Fibroblast of villous mesenchyme (primary cell): Measurements from ENCODE around the gene CNTNAP1. TPM values are rescaled to one million over a fixed set of nuclear protein-coding genes. Genes with fewer than 3 reads are reported as not detected.
"Not testable (repeated sequence)": the region's sequence is repeated elsewhere in the genome, so short reads cannot be mapped to it uniquely, and the experiment has no call there.

ENCODE experiments used
- DNase-seq: peaks from one replicate; pipeline ENCODE4 v3.0.0-alpha.2; 2010; ENCODE audit warnings: low read depth
- H3K4me3 ChIP-seq: 2 replicates; pipeline ENCODE4 v1.5.1; 2011; ENCODE audit warnings: low read depth, mild to moderate bottlenecking, low read length
- total RNA-seq: library from RNA; depleted of rRNA; stranded (reverse); fragments of >200 nt; gene quantifications from 2 replicates; pipeline ENCODE4 v1.2.3, GENCODE V29; 2012
- TF ChIP-seq, protein P1 (sequence below): IDR thresholded peaks from 2 replicates; pipeline ENCODE4 v1.5.1; 2012; ENCODE audit warnings: low read depth, mild to moderate bottlenecking, low read length; ENCODE audit not compliant: insufficient read depth

The CNTNAP1 gene
- total RNA-seq, 1 donor, result 60.5 TPM

DNA sequence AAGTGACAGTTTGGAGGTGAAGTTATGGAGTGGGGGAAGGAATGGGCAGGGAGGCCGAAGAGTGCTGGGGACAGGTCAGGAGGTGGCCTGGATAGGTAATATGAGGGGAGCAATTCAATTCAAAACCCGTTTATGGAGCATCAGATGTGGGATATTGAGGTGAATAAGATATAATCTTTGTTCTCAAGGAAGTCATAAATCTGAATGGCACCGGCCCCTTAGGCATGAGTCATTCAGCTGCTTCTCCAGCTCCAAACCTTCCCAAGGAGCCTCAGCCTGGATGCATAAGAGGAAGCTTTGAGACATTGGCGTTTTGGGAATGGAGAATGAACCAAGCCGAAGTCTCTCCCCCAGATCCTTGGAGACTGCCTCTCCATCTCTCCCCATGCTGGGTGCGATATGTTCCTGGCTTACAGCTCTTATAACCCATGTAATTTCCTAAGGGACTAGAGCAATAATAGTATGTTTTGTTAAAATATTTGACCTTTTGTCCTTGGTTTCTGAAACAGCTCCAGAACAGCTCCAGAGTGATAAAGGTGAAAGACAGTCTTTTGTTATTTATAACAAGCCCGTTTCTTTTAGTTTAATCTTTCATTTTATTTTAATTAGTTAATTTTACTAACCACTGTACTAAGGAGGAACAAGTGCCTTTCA is 21.5 kb upstream of the CNTNAP1 start:
- H3K4me3 ChIP-seq, result no peak overlapping the region
- TF ChIP-seq, protein P1, sequence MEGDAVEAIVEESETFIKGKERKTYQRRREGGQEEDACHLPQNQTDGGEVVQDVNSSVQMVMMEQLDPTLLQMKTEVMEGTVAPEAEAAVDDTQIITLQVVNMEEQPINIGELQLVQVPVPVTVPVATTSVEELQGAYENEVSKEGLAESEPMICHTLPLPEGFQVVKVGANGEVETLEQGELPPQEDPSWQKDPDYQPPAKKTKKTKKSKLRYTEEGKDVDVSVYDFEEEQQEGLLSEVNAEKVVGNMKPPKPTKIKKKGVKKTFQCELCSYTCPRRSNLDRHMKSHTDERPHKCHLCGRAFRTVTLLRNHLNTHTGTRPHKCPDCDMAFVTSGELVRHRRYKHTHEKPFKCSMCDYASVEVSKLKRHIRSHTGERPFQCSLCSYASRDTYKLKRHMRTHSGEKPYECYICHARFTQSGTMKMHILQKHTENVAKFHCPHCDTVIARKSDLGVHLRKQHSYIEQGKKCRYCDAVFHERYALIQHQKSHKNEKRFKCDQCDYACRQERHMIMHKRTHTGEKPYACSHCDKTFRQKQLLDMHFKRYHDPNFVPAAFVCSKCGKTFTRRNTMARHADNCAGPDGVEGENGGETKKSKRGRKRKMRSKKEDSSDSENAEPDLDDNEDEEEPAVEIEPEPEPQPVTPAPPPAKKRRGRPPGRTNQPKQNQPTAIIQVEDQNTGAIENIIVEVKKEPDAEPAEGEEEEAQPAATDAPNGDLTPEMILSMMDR, result no peak
- peak; percentile 88 for DNase-seq

GRCh38 chr17:42665581-42666001 is 16.7 kb upstream of the CNTNAP1 start:
- no peak overlapping the region for H3K4me3 ChIP-seq
- TF ChIP-seq, protein P1, result no peak
- no peak for DNase-seq

DNA sequence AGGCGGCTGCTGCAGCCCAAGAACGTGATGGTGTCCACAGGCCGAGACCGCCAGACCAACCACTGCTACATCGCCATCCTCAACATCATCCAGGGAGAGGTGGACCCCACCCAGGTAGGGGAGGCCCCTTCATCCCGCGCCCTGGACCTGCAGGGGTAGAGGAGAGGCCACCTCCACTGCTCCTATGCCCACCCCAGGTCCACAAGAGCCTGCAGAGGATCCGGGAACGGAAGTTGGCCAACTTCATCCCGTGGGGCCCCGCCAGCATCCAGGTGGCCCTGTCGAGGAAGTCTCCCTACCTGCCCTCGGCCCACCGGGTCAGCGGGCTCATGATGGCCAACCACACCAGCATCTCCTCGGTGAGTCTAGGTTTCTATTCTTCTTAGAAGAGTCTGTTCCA is 16.2 kb upstream of the CNTNAP1 start:
- not testable (repeated sequence) for DNase-seq, H3K4me3 ChIP-seq

DNA sequence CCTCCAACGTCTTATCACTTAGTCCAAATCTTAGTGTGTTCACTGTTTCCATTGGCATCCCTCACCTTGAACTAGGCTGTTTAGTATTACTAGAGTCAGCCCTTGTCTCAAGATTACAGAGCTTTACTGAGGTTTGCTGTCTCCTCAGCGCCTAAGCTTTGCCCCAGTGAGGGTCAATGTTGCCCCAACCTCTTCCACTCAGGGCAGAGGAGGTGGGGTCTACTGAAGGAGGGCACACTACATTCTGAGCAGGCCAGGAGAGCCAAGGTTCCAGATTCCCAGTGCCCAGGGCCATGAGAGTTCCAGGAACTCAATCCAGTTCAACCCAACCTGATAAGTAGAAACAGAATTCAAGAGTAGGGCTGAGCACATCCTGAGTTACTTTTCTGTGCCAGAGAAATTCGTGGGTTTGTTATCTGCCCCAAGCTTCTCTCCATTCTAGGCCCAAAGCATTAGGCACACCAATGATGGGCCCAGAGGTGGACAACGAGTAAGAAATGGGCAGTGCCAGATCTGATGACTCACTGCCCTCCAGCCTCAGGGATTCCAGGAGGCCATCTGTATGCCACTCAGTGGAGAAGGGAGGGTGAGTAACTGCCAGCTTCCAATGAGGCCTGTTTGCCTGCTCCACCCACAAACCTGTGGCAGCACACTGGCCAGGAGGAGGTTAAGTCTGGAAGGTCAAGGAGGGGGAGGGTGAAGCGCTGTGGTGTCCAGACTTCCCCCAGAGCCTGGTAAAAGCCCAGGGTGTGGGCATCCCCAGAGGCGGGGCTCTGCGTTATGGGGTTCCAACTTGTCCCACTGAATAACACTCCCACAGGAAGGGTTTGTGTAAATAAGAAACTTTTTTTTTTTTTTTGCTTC is 15.0 kb upstream of the CNTNAP1 start:
- DNase-seq, result peak; percentile 82
- TF ChIP-seq, protein P1, result no peak
- no peak overlapping the region for H3K4me3 ChIP-seq

DNA sequence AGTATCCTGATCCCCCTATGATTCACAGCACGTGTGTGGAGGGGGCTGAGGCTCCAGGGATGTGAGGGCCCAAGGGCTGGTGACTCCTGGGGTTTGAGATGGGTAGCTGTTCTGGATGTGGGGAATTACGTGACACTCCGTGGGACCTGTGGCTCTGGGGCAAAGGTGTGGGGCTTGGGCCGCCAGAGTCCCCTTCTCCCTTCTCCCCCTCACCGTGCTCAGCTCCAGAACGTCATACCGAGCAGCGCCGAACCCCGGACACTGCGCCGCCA is 12.7 kb upstream of the CNTNAP1 start:
- DNase-seq, result no peak
- no peak overlapping the region for H3K4me3 ChIP-seq
- TF ChIP-seq, protein P1, result no peak

DNA sequence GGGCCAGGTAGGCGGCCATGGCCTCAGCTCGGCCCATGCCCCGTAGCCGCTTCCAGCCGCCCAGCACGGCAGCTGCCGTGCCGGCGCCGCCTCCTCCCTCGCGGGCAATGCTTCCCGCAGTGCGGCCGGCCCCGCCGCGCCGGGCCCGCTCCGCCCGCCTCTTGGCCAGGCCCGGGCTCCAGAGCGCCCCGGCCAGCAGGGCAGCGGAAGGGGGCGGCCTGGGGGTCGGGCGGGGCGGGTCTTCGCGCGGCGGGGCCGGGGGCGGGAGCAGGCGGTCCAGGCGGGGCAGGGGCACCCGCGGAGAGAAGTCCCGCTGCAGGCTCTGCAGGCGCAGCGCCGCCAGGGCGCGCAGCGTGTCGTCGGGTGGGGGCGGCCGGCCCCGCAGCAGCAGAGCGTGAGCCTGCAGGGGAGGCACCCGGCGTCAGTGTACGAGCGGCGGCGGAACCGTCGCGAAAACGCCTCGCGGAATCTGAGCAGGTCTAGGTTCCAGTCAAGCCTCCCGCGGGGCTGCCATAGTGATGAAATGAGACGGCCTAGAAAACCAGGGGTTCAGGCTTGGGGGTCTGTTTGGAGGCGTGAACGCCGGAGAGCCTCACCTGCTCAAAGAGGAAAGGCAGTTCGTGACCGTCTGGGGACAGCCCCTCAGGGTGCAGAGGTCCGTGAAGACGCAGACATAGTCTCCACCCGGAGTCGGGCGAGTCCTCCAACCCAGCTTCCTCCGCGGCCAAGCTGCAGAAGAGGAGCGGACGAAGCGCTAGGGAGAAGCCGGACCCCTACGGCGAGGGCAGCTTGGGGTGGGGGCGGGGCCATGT is 12.1 kb upstream of the CNTNAP1 start:
- TF ChIP-seq, protein P1, result no peak
- H3K4me3 ChIP-seq, result no peak overlapping the region
- no peak for DNase-seq
